Right ventricle myocardium inferior (tissue), 1 donor: ENCODE data around the gene SOS2. TPM values are rescaled to one million over a fixed set of nuclear protein-coding genes. Genes with fewer than 3 reads are reported as not detected.

Source experiments
- ATAC-seq: fragments of 200-7000 bp; cut with Tn5 transposase; one replicate; pipeline ENCODE4 v1.9.1; 2020; ENCODE audit warnings: mild to moderate bottlenecking, moderate library complexity
- DNase-seq: peaks from one replicate; pipeline ENCODE4 v3.0.0; 2021; ENCODE audit errors: missing footprints
- intact Hi-C: fragments of 100-400 bp; cut with DNase I; formaldehyde crosslinking; loops from one replicate; pipeline ENCODE4 v1.11.0; 2022
- total RNA-seq: library from RNA; stranded (reverse); fragmentation: NEBNext Ultra II Directional; extraction: Animal tissue kit (Norgen Biotek cat#: 25700); gene quantifications from one replicate; pipeline ENCODE4 v1.2.1, GENCODE V29; 2021
- donor health status: DM: no; HTN: yes; CAD: no; lungs with severe emphysema.

Gene SOS2
- total RNA-seq, 1 donor from 2014 or later: 35.6 TPM

GRCh38 chr14:50139192-50139591 lies 92.2 kb downstream of the SOS2 start:
- no peak for ATAC-seq
- intact Hi-C loops: no loop called here
- no peak for DNase-seq

GRCh38 chr14:50127802-50128201 lies 103.6 kb downstream of the SOS2 start:
- DNase-seq (no peak), ATAC-seq (no peak)
- intact Hi-C loops: no loop called here

- DNase-seq: no peak
- ATAC-seq: no peak
- intact Hi-C loops: no loop called here
These were observed 108.3 kb downstream of the SOS2 start for GRCh38 chr14:50123062-50123461.

GRCh38 chr14:50122291-50122690 lies 109.1 kb downstream of the SOS2 start:
- ATAC-seq (no peak), DNase-seq (no peak)
- intact Hi-C loops: no loop called here

- no peak for ATAC-seq
- no peak for DNase-seq
- intact Hi-C loops: no loop called here
These were observed 109.9 kb downstream of the SOS2 start for GRCh38 chr14:50121486-50121885.

- ATAC-seq: no peak
- intact Hi-C loops: no loop called here
- no peak for DNase-seq
These were observed 113.9 kb downstream of the SOS2 start for GRCh38 chr14:50117456-50117855.

- ATAC-seq (no peak), DNase-seq (no peak)
- intact Hi-C loops: no loop called here
These were observed 114.4 kb downstream of the SOS2 start for GRCh38 chr14:50116966-50117365.

- DNase-seq: peak; percentile 99
- ATAC-seq: peak; percentile 100
- intact Hi-C loops: no loop called here
These were observed 115.0 kb downstream of the SOS2 start, which contains the start of gene VCPKMT for GRCh38 chr14:50116181-50116956. Gene VCPKMT, minus strand, starts transcription at chr14:50116572. Its CDS starts 20 bp downstream, at chr14:50116552.

GRCh38 chr14:50113381-50114035 lies 117.9 kb downstream of the SOS2 start:
- intact Hi-C loops: no loop called here
- ATAC-seq (no peak), DNase-seq (no peak)

- intact Hi-C loops: no loop called here
- no peak for DNase-seq
- no peak for ATAC-seq
These were observed 120.9 kb downstream of the SOS2 start for GRCh38 chr14:50110323-50111037.

GRCh38 chr14:50109342-50109741 lies 122.0 kb downstream of the SOS2 start:
- intact Hi-C loops: loop anchor here (5.0 kb wide), 2 partner anchors 107 to 242 kb away; no protein-coding TSS in a partner anchor
- ATAC-seq (no peak), DNase-seq (no peak)

GRCh38 chr14:50107850-50108249 lies 123.5 kb downstream of the SOS2 start:
- intact Hi-C loops: loop anchor here (5.0 kb wide), 2 partner anchors 106 to 241 kb away; no protein-coding TSS in a partner anchor
- no peak for ATAC-seq
- no peak for DNase-seq

GRCh38 chr14:50106178-50106577 lies 125.2 kb downstream of the SOS2 start:
- DNase-seq: no peak
- intact Hi-C loops: loop anchor here (5.0 kb wide), 2 partner anchors 104 to 239 kb away; no protein-coding TSS in a partner anchor
- ATAC-seq: no peak

GRCh38 chr14:50103558-50103957 lies 127.8 kb downstream of the SOS2 start:
- intact Hi-C loops: no loop called here

GRCh38 chr14:50101417-50101816 lies 130.0 kb downstream of the SOS2 start:
- intact Hi-C loops: no loop called here
- DNase-seq (no peak), ATAC-seq (no peak)

More at GRCh38 chr14:50103558-50103957, 127.8 kb downstream of the SOS2 start:
- DNase-seq (no peak), ATAC-seq (no peak)

GRCh38 chr14:50100805-50101204 lies 130.6 kb downstream of the SOS2 start:
- no peak for ATAC-seq
- no peak for DNase-seq
- intact Hi-C loops: no loop called here

- no peak for DNase-seq
- intact Hi-C loops: no loop called here
- no peak for ATAC-seq
These were observed 132.0 kb downstream of the SOS2 start for GRCh38 chr14:50099335-50099734.

- ATAC-seq (no peak), DNase-seq (no peak)
- intact Hi-C loops: no loop called here
These were observed 135.5 kb downstream of the SOS2 start for GRCh38 chr14:50095895-50096294.

GRCh38 chr14:50094056-50094755 lies 137.2 kb downstream of the SOS2 start:
- DNase-seq (no peak), ATAC-seq (no peak)
- intact Hi-C loops: no loop called here
